HG03103 (cell line): ENCODE data around the gene CPSF4.

Experiments
- ATAC-seq: cut with Tn5 transposase; IDR thresholded peaks from one replicate; pipeline ENCODE4 v1.9.1; 2021; ENCODE audit warnings: low read depth; ENCODE audit not compliant: unreplicated experiment

The CPSF4 gene

DNA sequence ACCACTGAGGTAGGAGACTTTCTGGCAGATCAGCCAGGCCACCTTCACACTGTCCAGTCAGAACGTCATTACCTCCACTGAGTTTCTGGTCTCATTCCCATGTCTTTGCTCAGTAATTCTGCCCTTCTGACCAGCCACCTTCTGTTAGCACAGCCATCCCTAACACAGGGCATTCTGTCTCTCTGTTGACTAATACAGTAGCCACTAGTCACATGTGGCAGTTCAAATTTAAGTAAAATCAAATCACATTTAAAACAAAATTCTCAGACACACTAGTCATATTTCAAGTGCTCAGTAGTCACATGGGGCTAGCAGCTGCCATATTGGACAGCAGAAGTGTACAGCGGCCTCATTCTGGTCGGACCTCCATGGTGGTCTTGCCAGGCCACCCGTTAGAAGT lies 7.4 kb downstream of the CPSF4 start:
- no peak for ATAC-seq

DNA sequence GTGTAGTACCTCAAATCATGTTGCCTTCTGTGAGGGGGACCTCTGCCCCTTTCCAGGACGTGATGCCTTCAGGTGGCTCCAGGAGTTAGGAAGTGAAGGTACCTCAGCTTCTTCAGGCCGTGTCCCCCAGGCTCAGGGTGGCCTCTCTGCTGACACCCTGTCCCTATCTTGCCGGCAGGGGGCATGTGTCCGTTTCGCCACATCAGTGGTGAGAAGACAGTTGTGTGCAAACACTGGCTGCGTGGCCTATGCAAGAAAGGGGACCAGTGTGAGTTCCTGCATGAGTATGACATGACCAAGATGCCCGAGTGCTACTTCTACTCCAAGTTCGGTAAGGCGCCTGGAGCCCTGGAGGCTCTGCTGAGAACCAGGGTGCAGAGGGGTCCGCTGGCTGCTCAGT lies 9.2 kb downstream of the CPSF4 start:
- ATAC-seq, result no peak

DNA sequence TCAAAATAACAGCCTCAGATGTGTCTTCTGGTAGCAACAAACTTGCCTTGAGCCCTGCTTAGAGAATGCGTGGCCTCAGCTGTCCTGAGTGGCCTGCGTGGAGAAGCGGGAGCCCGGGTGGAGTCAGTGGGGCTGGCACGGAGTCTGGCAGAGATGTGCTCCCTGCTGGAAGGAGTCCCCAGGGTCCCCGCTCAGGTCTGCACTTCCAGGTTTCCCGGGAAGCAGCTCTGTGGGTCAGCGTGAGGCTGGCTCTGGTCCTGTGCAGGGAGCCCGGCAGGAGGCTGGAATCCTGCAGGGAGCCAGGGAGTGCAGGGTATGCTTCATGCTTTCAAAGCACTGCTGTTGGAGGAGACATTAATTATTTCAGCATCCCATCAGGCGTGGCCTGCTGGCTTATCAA lies 10.1 kb downstream of the CPSF4 start:
- ATAC-seq, result no peak

DNA sequence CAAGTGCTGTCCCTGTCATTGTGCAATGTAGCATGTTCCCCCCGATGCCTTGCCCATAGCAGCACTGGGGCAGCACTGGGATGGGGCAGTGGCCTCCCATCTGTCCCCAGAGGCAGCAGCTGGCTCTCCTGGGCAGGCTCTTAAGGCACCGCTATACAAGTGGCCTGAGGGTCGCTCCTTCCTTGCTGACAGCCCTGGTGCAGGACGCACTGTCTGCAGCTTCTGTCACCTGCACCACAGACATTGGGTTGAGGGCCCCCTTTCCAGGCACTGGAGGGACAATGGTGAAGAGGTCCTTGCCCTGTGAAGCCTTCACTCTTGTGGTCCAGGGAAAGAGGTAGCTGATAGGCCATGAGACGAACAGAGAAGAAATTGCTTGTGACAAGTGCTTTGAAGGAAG lies 10.6 kb downstream of the CPSF4 start:
- ATAC-seq, result no peak

DNA sequence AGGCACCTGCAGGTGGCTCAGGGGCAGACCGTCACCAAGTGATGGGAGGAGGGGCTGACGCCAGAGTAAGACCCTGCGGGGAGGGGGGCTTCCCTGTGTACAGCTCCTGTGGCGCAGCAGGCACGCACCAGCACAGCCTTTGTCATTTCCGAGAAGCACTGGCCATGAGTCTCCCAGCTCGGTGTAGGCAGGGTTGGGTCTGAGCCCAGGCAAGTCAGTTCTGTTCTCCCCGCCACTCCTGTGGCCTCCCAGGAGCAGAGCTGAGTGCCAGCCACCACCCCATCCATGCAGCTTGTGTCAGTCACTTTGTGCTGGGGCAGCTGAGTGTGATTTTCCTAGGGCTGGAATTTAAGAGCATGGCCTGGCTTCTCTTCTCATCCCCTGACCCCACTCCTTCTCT lies 13.2 kb downstream of the CPSF4 start:
- no peak for ATAC-seq

DNA sequence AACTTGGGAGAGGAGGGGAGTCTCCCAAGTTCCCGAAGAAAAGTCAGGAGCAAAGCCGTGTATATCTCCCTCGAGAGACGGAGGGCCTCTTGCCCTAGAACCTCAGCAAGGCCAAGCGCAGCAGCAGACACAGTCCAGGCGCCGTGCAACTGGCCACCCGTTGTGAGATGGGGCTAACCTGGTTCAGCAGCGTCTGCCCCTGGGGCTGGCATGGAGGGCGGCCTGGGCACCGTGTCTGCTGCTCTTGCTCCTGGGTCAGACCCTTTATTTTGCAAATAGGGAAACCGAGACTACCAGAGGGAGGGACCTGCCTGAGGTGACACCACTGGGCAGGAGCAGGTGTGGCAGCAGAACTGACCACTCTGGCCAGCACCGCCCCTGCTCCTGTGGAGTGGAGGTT lies 13.8 kb downstream of the CPSF4 start:
- ATAC-seq, result no peak

DNA sequence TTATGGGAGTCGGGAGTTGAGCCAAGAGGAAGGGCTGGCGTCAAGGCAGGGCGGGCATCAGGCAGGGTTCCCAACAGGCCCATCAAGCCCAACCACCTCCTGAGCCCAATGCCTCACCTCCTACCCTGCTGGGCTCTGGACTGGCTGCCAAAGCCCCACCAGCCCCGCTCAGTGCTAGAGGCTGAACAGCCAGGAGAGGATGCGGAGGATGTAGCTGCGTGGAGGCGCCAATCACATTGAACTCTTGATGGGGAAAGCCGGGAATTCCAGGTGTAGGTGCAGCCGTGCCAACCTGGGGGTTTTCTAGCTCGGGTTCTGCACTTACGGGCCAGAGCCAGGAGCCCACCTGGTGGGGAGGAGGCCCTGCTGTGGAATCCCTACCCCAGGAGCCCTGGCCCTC lies 14.4 kb downstream of the CPSF4 start:
- ATAC-seq, result no peak

DNA sequence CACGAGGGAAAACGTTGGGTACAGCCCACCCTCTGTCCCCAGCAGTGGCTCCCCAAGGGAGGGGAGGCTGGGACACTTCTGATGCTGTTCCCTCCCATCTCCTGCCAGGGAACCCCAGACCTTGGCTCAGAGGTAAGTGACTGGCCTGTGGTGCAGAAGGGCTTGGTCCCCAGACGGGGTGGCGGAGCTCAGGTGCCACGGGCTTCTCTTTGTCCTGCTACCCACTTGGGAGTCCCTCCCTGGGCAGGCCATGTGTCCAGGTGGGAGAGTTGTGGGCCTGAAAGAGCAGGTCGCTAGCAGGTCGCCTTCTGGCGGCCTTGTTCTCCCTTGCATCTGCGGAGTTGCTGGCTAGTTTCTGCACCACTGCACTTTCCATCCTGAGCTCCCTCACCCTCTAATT lies 17.1 kb downstream of the CPSF4 start:
- no peak for ATAC-seq

DNA sequence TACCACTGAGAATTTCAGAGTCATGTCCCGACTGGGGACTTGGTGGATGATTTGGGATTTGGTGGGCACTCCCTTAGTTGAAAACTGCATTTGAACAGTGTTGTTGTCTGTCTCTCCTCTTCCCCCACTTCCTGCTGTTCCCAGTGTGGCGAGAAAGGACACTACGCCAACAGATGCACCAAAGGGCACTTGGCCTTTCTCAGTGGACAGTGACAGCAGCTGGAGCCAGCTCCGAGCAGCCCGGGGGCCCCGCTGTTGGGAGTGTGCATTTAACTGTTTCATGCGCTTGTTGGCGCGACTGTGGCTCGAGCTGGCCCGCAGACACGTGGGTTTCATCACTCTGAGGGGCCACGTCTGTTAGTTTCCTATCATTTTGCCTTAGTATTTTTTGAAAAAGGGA lies 17.5 kb downstream of the CPSF4 start:
- no peak for ATAC-seq

DNA sequence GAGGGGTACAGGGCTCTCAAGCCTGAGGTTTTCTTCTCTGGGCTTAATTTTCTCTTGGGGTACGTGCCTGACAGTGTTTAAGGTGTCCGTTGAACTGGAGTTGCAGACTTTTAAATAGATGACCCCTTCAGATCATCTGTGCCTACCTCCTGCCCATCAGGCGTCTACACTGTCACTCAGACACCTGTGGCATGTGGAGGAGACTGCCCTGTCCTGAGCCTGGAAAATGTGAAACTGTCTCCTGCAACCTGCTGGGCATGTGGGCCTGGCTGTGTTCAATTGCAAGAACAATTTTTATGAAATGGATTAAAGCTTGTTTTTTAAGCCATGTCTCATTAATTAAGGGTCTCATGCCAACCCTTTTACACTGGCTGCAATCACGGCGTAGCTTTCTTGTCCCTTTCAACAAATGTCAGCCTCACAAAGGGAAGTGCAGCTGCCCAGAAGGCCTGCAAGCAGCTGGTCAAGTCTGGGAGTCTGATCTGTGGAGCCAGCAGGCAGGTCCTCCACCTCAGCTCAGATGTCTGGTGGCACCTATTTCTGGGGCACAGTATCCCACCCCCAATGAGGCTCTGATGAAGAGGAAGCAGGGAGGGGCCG lies 18.4 kb downstream of the CPSF4 start:
- no peak for ATAC-seq

DNA sequence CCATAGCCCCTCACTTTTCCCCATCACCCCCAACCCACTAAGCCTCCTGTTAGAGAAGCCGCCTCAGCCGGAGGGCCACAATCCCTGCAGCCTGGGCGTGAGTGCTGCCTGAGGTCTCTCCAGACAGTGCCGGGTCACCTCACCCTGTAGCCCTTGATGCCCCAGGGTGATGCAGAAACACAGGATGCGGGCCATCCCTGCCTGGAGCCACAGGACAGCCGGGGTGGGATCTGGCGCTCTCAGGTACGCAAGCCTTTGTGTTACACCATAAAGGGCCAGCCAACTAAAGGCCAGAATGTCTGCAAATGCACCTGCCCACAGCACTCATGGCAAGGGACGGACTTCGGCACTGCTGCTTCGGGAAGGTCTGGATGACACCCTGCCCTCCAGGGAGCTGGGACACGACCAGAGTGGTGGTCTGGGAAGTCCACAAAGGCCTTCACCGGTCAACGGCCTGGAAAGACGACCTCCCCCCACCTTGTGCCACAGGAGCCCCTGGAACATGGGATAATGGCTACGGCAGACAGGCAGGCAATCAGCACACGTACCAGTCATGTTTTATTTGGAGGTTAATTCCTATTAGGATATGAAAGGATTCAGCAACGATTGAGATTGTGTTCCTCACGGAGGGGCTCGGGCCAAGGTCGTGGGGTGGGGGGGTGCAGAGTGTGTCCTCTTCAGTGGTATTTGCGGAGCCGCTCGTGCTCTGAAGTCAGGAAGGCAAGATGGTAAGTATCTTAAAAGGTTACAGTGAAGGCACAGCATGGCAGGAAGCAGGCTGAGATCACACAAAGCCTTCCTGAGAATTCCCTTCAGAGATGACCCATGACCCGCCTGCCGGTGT lies 19.1 kb downstream of the CPSF4 start:
- ATAC-seq, result no peak

DNA sequence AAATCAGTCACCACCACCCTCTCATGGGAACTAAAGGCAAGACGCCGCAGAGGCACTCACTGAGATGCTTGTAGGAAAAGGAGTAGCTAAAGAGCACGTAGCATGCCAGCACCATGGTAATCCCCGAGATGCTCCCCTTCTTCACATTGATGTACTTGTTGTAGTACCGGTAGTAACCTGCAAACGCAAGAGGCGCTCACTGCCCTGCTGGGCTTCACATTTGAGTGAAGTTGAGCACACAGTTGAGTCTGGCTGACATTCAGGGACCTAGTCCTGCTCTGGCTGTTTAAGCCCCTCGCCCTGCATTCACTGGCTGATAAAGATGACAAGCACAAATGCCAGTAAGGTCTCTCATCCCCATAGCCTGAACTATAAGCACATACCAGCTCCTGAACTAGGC lies 20.3 kb downstream of the CPSF4 start:
- no peak for ATAC-seq

DNA sequence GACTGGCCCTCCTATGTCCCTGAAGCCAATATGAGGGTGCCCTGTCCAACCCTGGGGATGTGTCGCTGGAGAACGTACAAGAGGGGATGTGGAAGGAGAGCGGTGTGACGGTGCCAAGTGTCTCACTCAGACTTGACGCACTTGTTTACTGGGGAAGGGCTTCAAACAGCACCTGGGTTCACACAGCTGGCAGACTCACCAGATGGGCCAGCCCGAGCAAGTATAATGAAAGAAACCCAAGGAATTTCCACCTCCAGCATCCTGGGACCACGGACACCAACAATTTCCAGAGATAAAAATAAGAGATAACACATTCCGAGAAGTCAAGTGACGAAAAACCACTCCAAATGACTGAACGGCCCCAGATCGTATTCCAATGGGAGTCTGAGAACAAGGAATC lies 21.9 kb downstream of the CPSF4 start:
- ATAC-seq, result no peak

DNA sequence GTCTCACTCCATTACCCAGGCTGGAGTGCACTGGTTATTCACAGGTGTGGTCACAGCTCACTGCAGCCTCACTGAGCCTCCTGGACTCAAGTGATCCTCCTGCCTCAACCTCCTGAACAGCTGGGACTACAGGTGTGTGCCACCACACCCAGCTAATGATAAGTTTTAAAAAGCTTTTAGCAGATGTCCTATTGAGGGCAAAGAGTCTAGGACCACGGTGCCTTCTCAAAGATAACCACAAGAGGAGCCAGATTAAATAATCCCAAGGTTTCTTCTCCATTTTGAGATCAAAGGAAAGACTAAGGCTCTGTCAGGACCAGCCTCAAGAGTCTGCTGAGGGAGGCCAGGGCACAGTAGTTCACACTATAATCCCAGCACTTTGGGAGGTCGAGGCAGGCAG lies 22.5 kb downstream of the CPSF4 start:
- ATAC-seq, result no peak

DNA sequence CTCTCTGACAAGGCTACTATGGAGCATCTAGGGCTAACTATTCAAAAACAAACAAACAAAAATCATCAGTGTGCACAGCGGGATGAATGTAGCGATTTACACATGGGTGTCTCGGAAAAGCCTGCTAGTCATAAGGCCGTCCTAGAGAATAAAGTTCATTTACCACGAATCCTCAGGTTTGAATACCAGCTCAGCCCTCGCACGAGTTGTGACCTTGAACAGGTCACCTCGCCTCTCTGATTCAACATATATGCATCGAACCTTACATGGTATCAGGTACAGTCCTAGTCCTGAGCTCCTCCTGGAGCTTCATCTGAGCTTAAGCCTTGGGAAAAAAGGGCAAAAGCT lies 26.7 kb downstream of the CPSF4 start:
- ATAC-seq, result no peak

DNA sequence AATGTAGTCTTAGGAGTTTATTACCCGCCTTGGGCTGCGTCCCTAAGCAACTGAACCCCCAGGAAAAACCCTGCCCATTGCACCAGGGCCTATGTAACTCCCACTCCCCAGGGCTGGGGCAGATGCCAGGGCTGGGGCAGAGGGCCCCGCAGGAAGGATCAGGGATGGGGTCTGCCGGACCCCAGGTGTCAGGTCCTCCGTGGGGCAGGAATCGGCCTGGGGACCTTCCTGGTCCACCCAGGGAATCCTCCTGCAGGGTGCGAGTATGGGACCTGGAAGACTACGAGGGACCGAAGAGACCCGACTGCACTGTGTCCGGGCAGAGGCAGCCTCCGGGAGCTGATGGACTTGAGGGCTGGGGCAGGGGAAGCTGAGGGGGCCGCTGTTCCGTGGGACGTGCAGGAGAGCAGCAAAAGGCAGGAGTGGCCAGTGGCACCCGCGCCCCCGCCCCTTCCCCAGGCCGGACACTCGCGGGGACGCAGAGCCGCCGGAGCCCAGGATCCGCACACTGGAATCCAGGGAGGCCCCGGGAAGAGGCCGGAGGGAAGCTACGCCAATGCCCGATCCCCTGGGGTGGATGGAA lies 29.7 kb downstream of the CPSF4 start:
- no peak for ATAC-seq

DNA sequence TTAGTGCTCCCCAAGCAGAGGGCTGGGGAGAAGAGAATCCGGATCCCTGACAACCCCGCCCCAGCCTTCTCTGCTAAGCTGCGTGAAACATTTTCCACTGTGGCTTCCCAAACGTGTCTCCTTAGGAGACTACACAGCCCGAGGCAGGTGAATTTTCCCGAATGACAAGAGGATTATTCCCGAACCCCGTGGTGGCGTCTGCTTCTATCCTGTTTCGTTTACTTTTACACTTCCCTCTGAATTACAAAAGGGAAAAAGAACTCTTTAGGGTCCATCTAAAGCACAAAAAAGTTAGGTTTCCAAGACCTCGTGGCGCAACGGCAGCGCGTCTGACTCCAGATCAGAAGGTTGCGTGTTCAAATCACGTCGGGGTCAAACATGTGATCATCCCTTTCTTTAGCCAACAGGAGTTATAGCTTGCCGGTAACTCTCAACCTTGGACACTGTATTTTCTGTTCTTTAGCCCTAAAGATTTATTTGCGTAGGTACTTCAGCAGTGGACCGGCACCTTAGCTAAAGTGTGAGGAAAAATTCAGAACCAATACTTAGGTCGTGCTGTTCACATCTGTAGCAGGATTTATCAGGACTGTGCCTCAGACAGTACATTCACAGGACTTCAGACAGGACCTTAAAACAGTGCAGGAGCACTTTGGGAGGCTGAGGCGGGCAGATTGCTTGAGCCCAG lies 30.8 kb downstream of the CPSF4 start:
- no peak for ATAC-seq

DNA sequence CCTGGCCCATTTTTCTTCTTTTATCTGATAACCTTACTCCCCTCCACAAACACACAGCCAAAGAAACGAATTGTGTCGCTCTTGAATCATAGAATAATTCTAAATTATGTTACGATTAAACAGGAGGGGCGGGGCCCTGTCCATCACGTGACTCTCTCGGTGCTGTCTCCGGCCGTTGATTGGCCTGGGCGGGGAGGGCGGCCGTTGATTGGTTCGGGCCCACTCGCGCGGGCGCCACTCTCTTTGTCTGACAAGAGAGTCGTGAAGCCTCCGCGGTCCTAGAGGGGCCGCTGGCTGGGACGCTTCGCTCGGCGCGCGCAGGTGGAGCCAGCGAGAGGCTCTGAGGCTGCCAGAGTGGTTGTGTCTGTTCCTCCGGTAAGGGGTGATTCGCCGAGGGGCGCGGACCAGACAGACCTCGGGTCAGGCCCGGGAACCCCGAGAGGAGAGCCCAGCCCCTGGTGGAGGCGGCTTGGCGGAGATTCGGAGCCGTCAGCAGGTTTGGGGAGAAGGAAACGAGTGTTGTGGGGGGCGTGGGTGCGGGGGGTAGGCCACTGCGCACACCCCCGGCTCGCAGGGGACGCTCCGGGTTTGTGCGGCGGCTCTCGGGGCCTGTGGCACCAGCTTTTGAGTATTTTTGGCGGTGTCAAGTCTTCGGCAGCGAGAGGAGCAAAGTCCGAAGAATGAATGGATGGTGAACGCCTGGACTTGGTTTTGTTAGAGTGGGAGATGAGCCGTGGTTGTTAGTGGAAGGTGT lies 34.0 kb downstream of the CPSF4 start, which contains the start of gene ZNF789:
ZNF789 (plus strand) TSS at position 330 of the 754 bp plus-strand sequence. CDS start 3,567 bp downstream, outside the sequence.
- peak; percentile 95 for ATAC-seq

DNA sequence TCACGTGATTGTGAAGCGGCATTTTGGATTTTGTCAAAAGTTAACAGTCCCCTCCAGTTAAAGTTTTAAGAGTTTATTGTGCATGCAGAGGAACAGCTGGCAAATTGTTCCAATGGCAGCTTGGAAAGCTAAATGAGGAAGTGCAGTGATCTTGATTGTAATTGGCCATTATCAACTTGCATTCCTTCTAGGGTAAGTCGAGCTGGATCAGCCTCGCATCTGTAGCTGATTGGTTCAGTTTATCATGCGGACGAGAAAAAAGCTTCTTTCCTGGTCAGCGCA lies 34.5 kb downstream of the CPSF4 start:
- no peak for ATAC-seq

DNA sequence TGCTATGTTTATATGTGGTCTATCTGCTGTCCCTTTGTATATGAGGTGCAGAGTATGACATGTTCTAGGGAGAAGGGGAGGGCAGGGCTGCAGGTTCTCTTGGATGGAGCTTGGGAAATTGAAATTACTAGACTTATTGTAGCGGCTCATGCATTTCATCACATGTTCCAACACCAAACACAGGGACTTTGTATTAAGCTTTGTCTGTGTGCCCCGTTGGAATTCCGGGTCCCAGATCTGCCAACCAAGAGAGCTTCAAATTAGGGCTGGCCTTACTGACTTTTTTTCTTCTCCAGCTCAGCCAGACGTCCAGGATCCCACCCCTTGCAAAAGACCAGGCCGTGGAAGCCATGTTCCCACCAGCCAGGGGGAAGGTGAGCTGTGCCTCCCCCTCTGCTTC lies 37.4 kb downstream of the CPSF4 start:
- no peak for ATAC-seq
